Right atrium auricular region (tissue), 2 donors: ENCODE data around the gene SHISAL1. TPM values are rescaled to one million over a fixed set of nuclear protein-coding genes. Genes with fewer than 3 reads are reported as not detected.
A peak's percentile ranks its signal among the peaks of the same experiment; 100 is the strongest.

ENCODE experiments used
- DNase-seq: peaks from one replicate; pipeline ENCODE4 v3.0.0-alpha.2; 2019; ENCODE audit warnings: low spot score
- H3K27ac ChIP-seq, 2 donors: fragments of 200-600 bp; sonication (generic); 1 replicate in 1 of 2; 2 replicates in 1 of 2; pipeline ENCODE4 v1.5.1; 2016 to 2019
- H3K27me3 ChIP-seq, 2 donors: fragments of 200-600 bp; sonication (generic); one replicate each; pipeline versions ENCODE4 v1.5.1 to v1.6.0; 2017 to 2019
- H3K36me3 ChIP-seq: fragments of 200-600 bp; sonication (generic); one replicate; pipeline ENCODE4 v1.5.1; 2016
- H3K4me1 ChIP-seq, 2 donors: fragments of 200-600 bp; sonication (generic); one replicate each; pipeline versions ENCODE4 v1.5.1 to v1.6.0; 2017 to 2019
- H3K4me3 ChIP-seq, 2 donors: fragments of 200-600 bp; sonication (generic); 1 replicate in 1 of 2; 2 replicates in 1 of 2; pipeline ENCODE4 v1.5.1; 2017 to 2019; ENCODE audit warnings: mild to moderate bottlenecking in 1 of 2, moderate library complexity in 1 of 2
- H3K9me3 ChIP-seq, 2 donors: fragments of 200-600 bp; sonication (generic); one replicate each; pipeline ENCODE4 v1.5.1; 2019
- total RNA-seq, 2 donors: library from RNA; depleted of rRNA; stranded (reverse); fragments of >200 nt; gene quantifications; one replicate each; pipeline ENCODE4 v1.1.0, GENCODE V29; 2016
- TF ChIP-seq, protein P1 (sequence below), 2 donors: fragments of 200-600 bp; sonication (generic); IDR thresholded peaks; one replicate each; pipeline ENCODE4 v1.5.1; 2019; ENCODE audit warnings: antibody characterized with exemption in 2 of 2

SHISAL1 gene
- total RNA-seq, 2 donors from 2014 or later: 0.26 to 2.0 TPM

DNA sequence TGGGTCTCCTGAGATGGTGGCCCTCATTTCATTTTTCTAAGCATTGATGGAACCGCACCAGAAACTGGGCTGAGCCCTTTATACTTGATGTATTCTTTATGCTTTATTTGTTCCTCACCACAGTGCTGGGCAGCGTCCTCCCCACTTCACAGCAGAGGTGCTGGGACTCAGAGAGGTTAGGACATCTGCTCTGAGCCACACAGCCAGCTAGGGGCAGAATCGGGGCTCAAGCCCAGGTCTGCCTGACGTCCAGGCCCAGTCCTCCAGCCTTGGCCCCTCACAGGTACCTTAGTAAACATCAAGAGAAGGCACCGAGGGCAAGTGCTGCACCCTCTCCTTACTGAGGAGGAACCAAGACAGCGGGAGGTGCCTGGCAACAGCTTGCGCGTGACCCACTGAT, 20.2 kb upstream of the SHISAL1 start:
- peaks cover 0 to 7% of the 10 kb centered on the region in 2 donors for H3K27me3 ChIP-seq

GRCh38 chr22:44331881-44332714, 19.3 kb upstream of the SHISAL1 start:
- no peak for DNase-seq

More for the DNA sequence above, 20.2 kb upstream of the SHISAL1 start:
- no peak for DNase-seq
- TF ChIP-seq, protein P1, sequence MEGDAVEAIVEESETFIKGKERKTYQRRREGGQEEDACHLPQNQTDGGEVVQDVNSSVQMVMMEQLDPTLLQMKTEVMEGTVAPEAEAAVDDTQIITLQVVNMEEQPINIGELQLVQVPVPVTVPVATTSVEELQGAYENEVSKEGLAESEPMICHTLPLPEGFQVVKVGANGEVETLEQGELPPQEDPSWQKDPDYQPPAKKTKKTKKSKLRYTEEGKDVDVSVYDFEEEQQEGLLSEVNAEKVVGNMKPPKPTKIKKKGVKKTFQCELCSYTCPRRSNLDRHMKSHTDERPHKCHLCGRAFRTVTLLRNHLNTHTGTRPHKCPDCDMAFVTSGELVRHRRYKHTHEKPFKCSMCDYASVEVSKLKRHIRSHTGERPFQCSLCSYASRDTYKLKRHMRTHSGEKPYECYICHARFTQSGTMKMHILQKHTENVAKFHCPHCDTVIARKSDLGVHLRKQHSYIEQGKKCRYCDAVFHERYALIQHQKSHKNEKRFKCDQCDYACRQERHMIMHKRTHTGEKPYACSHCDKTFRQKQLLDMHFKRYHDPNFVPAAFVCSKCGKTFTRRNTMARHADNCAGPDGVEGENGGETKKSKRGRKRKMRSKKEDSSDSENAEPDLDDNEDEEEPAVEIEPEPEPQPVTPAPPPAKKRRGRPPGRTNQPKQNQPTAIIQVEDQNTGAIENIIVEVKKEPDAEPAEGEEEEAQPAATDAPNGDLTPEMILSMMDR (IDR thresholded peaks at IDR 0.05): no peak
- no peaks in the 10 kb centered on the region for H3K36me3 ChIP-seq
- H3K9me3 ChIP-seq: no peaks in the 10 kb centered on the region
- peaks cover 0 to 19% of the 10 kb centered on the region in 2 donors for H3K4me1 ChIP-seq
- no peak overlapping the region for H3K27ac ChIP-seq
- no peak overlapping the region for H3K4me3 ChIP-seq

GRCh38 chr22:44330744-44331660, 18.3 kb upstream of the SHISAL1 start:
- Histone ChIP-seq H3K36me3 (no peaks in the 10 kb centered on the region), H3K27me3 (peaks cover 0 to 7% of the 10 kb centered on the region in 2 donors), H3K27ac (no peak overlapping the region), H3K4me3 (peak overlapping the region; percentile 33 to 47), H3K4me1 (peaks cover 0 to 20% of the 10 kb centered on the region in 2 donors), H3K9me3 (no peaks in the 10 kb centered on the region)
- TF ChIP-seq, protein P1 (IDR thresholded peaks at IDR 0.05): no peak
- no peak for DNase-seq

More at GRCh38 chr22:44331881-44332714, 19.3 kb upstream of the SHISAL1 start:
- Histone ChIP-seq H3K36me3 (no peaks in the 10 kb centered on the region), H3K9me3 (no peaks in the 10 kb centered on the region), H3K27me3 (peaks cover 0 to 7% of the 10 kb centered on the region in 2 donors), H3K27ac (no peak overlapping the region), H3K4me1 (peaks cover 0 to 11% of the 10 kb centered on the region in 2 donors), H3K4me3 (peak overlapping the region in 1 of 2 donors; percentile 31)
- TF ChIP-seq, protein P1 (IDR thresholded peaks at IDR 0.05): no peak

GRCh38 chr22:44330188-44330743, 17.5 kb upstream of the SHISAL1 start:
- Histone ChIP-seq H3K36me3 (no peaks in the 10 kb centered on the region), H3K4me3 (peak overlapping the region in 1 of 2 donors; percentile 47), H3K27me3 (peaks cover 0 to 7% of the 10 kb centered on the region in 2 donors), H3K9me3 (no peaks in the 10 kb centered on the region), H3K4me1 (peaks cover 0 to 20% of the 10 kb centered on the region in 2 donors), H3K27ac (no peak overlapping the region)
- TF ChIP-seq, protein P1 (IDR thresholded peaks at IDR 0.05): no peak
- DNase-seq: no peak

DNA sequence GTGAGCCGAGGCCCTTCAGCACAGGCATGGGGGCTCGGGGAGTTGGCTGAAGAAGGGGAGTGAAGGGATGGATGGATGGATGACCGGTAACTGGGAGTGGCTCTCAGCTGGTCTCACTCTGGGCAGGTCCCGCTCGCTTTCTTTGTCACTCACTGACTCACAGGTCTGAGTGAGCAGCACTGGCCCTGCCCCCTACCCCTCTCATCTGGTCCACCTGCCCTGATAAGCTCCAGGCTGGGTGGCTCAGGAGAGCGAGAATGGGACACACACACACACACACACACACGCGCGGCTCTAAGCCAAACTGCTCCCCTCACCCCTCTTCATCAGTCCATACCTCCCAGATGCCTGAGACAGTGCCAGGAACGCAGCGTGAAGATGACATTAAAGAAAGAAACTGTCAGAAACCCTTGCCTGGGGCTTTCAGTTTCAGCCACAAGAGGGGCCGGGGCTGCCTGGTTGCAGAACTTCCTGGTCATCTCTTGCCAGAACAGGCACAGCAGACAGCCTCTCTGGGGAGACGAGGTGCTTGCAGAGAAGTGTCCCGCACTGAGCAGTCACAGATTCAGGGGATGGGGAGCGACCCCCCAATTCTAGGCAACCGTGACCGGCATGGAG, 16.5 kb upstream of the SHISAL1 start:
- DNase-seq: no peak
- TF ChIP-seq, protein P1 (IDR thresholded peaks at IDR 0.05): no peak
- Histone ChIP-seq H3K4me1 (peaks cover 0 to 20% of the 10 kb centered on the region in 2 donors), H3K4me3 (no peak overlapping the region), H3K27me3 (peaks cover 0 to 7% of the 10 kb centered on the region in 2 donors), H3K27ac (no peak overlapping the region), H3K9me3 (no peaks in the 10 kb centered on the region), H3K36me3 (no peaks in the 10 kb centered on the region)
